Stimulated activated CD8-positive, alpha-beta memory T cell treated with anti-CD3 and anti-CD28 coated beads, Interleukin-4, amount 100 ng/mL, for 24 hours (primary cell): ENCODE measurements around the gene MORF4L2.

Experiments used
- DNase-seq: peaks from one replicate; pipeline ENCODE4 v3.0.0-alpha.2; 2020; ENCODE audit warnings: low read depth

The MORF4L2 gene

GRCh38 chrX:103631145-103631544, 55.4 kb downstream of the MORF4L2 start:
- DNase-seq, result no peak

GRCh38 chrX:103630171-103630511, 56.4 kb downstream of the MORF4L2 start:
- DNase-seq, result no peak

GRCh38 chrX:103629318-103630170, 57.0 kb downstream of the MORF4L2 start:
- no peak for DNase-seq

GRCh38 chrX:103628386-103629317, 57.8 kb downstream of the MORF4L2 start, which contains the start of gene TCEAL1:
Gene TCEAL1 (plus strand): TSS chrX:103628975. CDS start chrX:103629917, 942 bp downstream.
- peak; percentile 13 for DNase-seq

GRCh38 chrX:103626855-103627254, 59.6 kb downstream of the MORF4L2 start:
- no peak for DNase-seq
